IMR-90 (cell line): Measurements from ENCODE around the gene MAN1C1. TPM values are rescaled to one million over a fixed set of nuclear protein-coding genes. Genes with fewer than 3 reads are reported as not detected.

Experiments
- ATAC-seq: fragments of 200-7000 bp; cut with Tn5 transposase; 2 replicates; pipeline ENCODE4 v1.9.1; 2020; ENCODE audit warnings: low read depth, mild to moderate bottlenecking, moderate library complexity
- BruUV-seq: library from RNA; stranded (reverse); fragments of 400-500 nt; replicated peaks from 2 replicates; lab custom pipeline; 2021; lab: Mats Ljungman, UMichigan
- CTCF ChIA-PET: fragments of 300-600 bp; formaldehyde crosslinking; extraction: SDS; loops from one replicate; lab custom pipeline; 2021; ENCODE audit warnings: antibody characterized with exemption; lab: Yijun Ruan, JAX
- POLR2A ChIA-PET: fragments of 300-600 bp; sonication (Branson Sonifier 250); formaldehyde crosslinking; loops from one replicate; lab custom pipeline; 2022; ENCODE audit warnings: antibody characterized with exemption; ENCODE audit not compliant: unreplicated experiment; lab: Charles Lee
- DNase-seq: peaks from one replicate; pipeline ENCODE4 v3.0.0; 2013
- H2AFZ ChIP-seq: replicated peaks from 2 replicates; pipeline ENCODE3; 2013; ENCODE audit warnings: low read length, mild to moderate bottlenecking; ENCODE audit not compliant: poor library complexity
- H2AK5ac ChIP-seq: 2 replicates; pipeline ENCODE4 v1.6.1; 2013; ENCODE audit warnings: low read depth, low read length, inconsistent platforms
- H2AK9ac ChIP-seq: replicated peaks from 2 replicates; pipeline ENCODE3; 2013; ENCODE audit warnings: mild to moderate bottlenecking, low read depth, low read length, moderate library complexity; ENCODE audit not compliant: poor library complexity
- H2BK120ac ChIP-seq: 2 replicates; pipeline ENCODE4 v1.6.1; 2013; ENCODE audit warnings: low read depth, low read length, inconsistent platforms
- H2BK15ac ChIP-seq: 3 replicates; pipeline ENCODE4 v1.6.1; 2013; ENCODE audit warnings: low read depth, low read length, inconsistent platforms
- H2BK20ac ChIP-seq: 2 replicates; pipeline ENCODE4 v1.6.1; 2013; ENCODE audit warnings: low read depth, mild to moderate bottlenecking, inconsistent platforms, low read length, moderate library complexity
- H2BK5ac ChIP-seq: 2 replicates; pipeline ENCODE4 v1.6.1; 2013; ENCODE audit warnings: mild to moderate bottlenecking, low read depth, low read length, inconsistent platforms; ENCODE audit not compliant: poor library complexity, severe bottlenecking
- H3K14ac ChIP-seq: replicated peaks from 2 replicates; pipeline ENCODE4 v1.6.1; 2013; ENCODE audit warnings: low read depth, low read length, inconsistent platforms
- H3K18ac ChIP-seq: 2 replicates; pipeline ENCODE4 v1.6.1; 2013; ENCODE audit warnings: low read depth, low read length, control low read depth
- H3K23ac ChIP-seq: 2 replicates; pipeline ENCODE4 v1.6.1; 2013; ENCODE audit warnings: low read depth, low read length, inconsistent platforms
- H3K27ac ChIP-seq: 2 replicates; pipeline ENCODE4 v1.5.1; 2013; ENCODE audit warnings: mild to moderate bottlenecking, control low read depth, low read length; ENCODE audit not compliant: insufficient read depth
- H3K27me3 ChIP-seq: 2 replicates; pipeline ENCODE4 v1.6.1; 2013; ENCODE audit warnings: low read length; ENCODE audit not compliant: control insufficient read depth, insufficient read depth
- H3K36me3 ChIP-seq: 2 replicates; pipeline ENCODE4 v1.6.1; 2013; ENCODE audit warnings: low read length, mixed read lengths; ENCODE audit not compliant: control insufficient read depth, insufficient read depth
- H3K4ac ChIP-seq: 2 replicates; pipeline ENCODE4 v1.6.1; 2013; ENCODE audit warnings: low read depth, low read length, inconsistent platforms
- H3K4me1 ChIP-seq: 2 replicates; pipeline ENCODE4 v1.6.1; 2013; ENCODE audit warnings: low read length, mixed read lengths; ENCODE audit not compliant: control insufficient read depth, insufficient read depth
- H3K4me2 ChIP-seq: 2 replicates; pipeline ENCODE4 v1.6.1; 2013; ENCODE audit warnings: low read depth, mild to moderate bottlenecking, control low read depth, low read length, moderate library complexity
- H3K4me3 ChIP-seq: 2 replicates; pipeline ENCODE4 v1.5.1; 2013; ENCODE audit warnings: low read depth, mild to moderate bottlenecking, control low read depth, low read length, moderate library complexity; ENCODE audit not compliant: insufficient read depth
- H3K56ac ChIP-seq: 2 replicates; pipeline ENCODE4 v1.6.1; 2013; ENCODE audit warnings: low read length, inconsistent platforms; ENCODE audit not compliant: insufficient read depth; ENCODE audit errors: extremely low read depth
- H3K79me1 ChIP-seq, 2 experiments: 2 replicates each; pipeline ENCODE4 v1.6.1; 2013; ENCODE audit warnings: low read length in 2 of 2, inconsistent platforms in 1 of 2, low read depth in 1 of 2
- H3K9ac ChIP-seq: 2 replicates; pipeline ENCODE4 v1.6.1; 2013; ENCODE audit warnings: low read depth, low read length, control low read depth
- H3K9me1 ChIP-seq: 2 replicates; pipeline ENCODE4 v1.6.1; 2013; ENCODE audit warnings: low read length, inconsistent platforms; ENCODE audit not compliant: insufficient read depth
- H3K9me3 ChIP-seq: 2 replicates; pipeline ENCODE4 v1.6.1; 2013; ENCODE audit warnings: low read length; ENCODE audit not compliant: control insufficient read depth, insufficient read depth
- H4K20me1 ChIP-seq: 2 replicates; pipeline ENCODE4 v1.6.1; 2013; ENCODE audit warnings: low read length, inconsistent platforms; ENCODE audit not compliant: insufficient read depth
- H4K5ac ChIP-seq: 2 replicates; pipeline ENCODE4 v1.6.1; 2013; ENCODE audit warnings: mild to moderate bottlenecking, low read depth, low read length, control low read depth
- H4K8ac ChIP-seq, 2 experiments: 2 replicates each; pipeline ENCODE4 v1.6.1; 2013; ENCODE audit warnings: low read depth in 2 of 2, low read length in 2 of 2, control low read depth in 1 of 2, inconsistent platforms in 1 of 2
- H4K91ac ChIP-seq: 2 replicates; pipeline ENCODE4 v1.6.1; 2013; ENCODE audit warnings: low read depth, low read length, inconsistent platforms; ENCODE audit not compliant: insufficient read depth
- BHLHE40 ChIP-seq: fragments of 150-350 bp; IDR thresholded peaks from 2 replicates; pipeline ENCODE4 v1.6.1; 2016; ENCODE audit warnings: mild to moderate bottlenecking, low read depth, low read length
- CHD1 ChIP-seq: IDR thresholded peaks from 2 replicates; pipeline ENCODE4 v1.6.1; 2012; ENCODE audit warnings: low read depth, low read length, improper control_type of control experiment
- FOS ChIP-seq: fragments of 150-350 bp; IDR thresholded peaks from 2 replicates; pipeline ENCODE4 v1.6.1; 2016; ENCODE audit warnings: low read depth, low read length
- MAFK ChIP-seq: IDR thresholded peaks from 2 replicates; pipeline ENCODE4 v1.6.1; 2012; ENCODE audit warnings: low read depth, low read length, improper control_type of control experiment
- MXI1 ChIP-seq: IDR thresholded peaks from 2 replicates; pipeline ENCODE4 v1.6.1; 2012; ENCODE audit warnings: low read depth, mild to moderate bottlenecking, low read length, moderate library complexity, borderline replicate concordance
- NFE2L2 ChIP-seq: fragments of 150-350 bp; IDR thresholded peaks from 2 replicates; pipeline ENCODE4 v1.6.1; 2016; ENCODE audit warnings: low read depth, mild to moderate bottlenecking, low read length
- RAD21 ChIP-seq: IDR thresholded peaks from 2 replicates; pipeline ENCODE4 v1.6.1; 2012; ENCODE audit warnings: low read length, improper control_type of control experiment
- RCOR1 ChIP-seq: IDR thresholded peaks from 2 replicates; pipeline ENCODE4 v1.6.1; 2012; ENCODE audit warnings: mild to moderate bottlenecking, low read length, improper control_type of control experiment; ENCODE audit not compliant: insufficient replicate concordance
- RFX5 ChIP-seq: IDR thresholded peaks from 2 replicates; pipeline ENCODE4 v1.8.0; 2012; ENCODE audit warnings: low read depth, mild to moderate bottlenecking, low read length, moderate library complexity
- WGBS, 2 experiments: methylation state at CpG; one replicate each; pipeline versions ENCODE4 v1.1.5 to v1.1.7; 2013; ENCODE audit warnings: missing lambda C conversion rate in 2 of 2; ENCODE audit not compliant: insufficient read length in 1 of 2; ENCODE audit errors: extremely low coverage in 2 of 2; 5-methylcytosine and 5-hydroxymethylcytosine counted together
- dilution Hi-C: fragments of 300-500 bp; cut with HindIII; formaldehyde crosslinking; loops from one replicate; pipeline ENCODE4 v1.14.3; 2018; ENCODE audit warnings: low sequenced_read_pairs; ENCODE audit not compliant: unreplicated experiment
- in situ Hi-C: fragments of 300-500 bp; cut with MboI; formaldehyde crosslinking; loops from 3 replicates; pipeline ENCODE4 v1.14.3; 2019; ENCODE audit warnings: low sequenced_read_pairs, inconsistent platforms, mixed read lengths
- intact Hi-C: fragments of 100-400 bp; cut with micrococcal nuclease; formaldehyde crosslinking; loops from 2 replicates; pipeline ENCODE4 v1.10.0; 2022
- polyA plus RNA-seq, 3 experiments: library from polyadenylated mRNA; depleted of rRNA; stranded (reverse); fragments of >200 nt; gene quantifications; 2 replicates each; pipeline ENCODE4 v1.2.3, GENCODE V29; 2012; ENCODE audit warnings: low replicate concordance in 1 of 3
- total RNA-seq: library from RNA; depleted of rRNA; stranded (reverse); fragments of >200 nt; gene quantifications from 2 replicates; pipeline ENCODE4 v1.2.3, GENCODE V29; 2012
- TF ChIP-seq, protein P1 (sequence below): fragments of 150-350 bp; IDR thresholded peaks from 2 replicates; pipeline ENCODE4 v1.6.1; 2016; ENCODE audit warnings: low read depth, mild to moderate bottlenecking, low read length, moderate library complexity, borderline replicate concordance
- TF ChIP-seq, protein P2 (sequence below): fragments of 150-350 bp; IDR thresholded peaks from 2 replicates; pipeline ENCODE4 v1.6.1; 2017; ENCODE audit warnings: mild to moderate bottlenecking, antibody characterized with exemption, low read length, low read depth

Gene MAN1C1
- total and polyA plus RNA-seq, 2 of the 4 experiments (the other 2 are of a cell fraction), result 3.2 to 11.3 TPM

DNA sequence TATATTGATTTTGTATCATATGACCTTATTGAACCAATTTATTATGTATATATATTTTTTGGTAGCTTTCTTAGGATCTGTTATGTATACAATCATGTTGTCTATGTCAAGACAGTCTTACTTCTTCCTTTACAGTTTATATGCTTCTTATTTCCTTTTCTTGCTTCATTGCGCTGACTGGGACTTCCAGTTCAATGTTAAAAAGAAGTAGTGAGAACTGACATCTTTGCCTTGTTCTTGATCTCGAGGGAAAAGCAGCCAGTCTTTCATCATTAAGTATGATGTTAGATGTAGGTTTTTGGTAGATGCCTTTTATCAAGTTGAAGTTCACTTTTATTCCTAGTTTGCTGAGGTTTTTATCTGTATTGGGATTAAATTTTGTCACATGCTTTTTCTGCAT is 17.5 kb downstream of the MAN1C1 start:
- no peak overlapping the region for H2AK9ac ChIP-seq
- TF ChIP-seq RFX5 (no peak), BHLHE40 (no peak), MXI1 (no peak), RCOR1 (no peak), RAD21 (no peak), NFE2L2 (no peak), CHD1 (no peak), MAFK (no peak), FOS (no peak)
- TF ChIP-seq, protein P1, sequence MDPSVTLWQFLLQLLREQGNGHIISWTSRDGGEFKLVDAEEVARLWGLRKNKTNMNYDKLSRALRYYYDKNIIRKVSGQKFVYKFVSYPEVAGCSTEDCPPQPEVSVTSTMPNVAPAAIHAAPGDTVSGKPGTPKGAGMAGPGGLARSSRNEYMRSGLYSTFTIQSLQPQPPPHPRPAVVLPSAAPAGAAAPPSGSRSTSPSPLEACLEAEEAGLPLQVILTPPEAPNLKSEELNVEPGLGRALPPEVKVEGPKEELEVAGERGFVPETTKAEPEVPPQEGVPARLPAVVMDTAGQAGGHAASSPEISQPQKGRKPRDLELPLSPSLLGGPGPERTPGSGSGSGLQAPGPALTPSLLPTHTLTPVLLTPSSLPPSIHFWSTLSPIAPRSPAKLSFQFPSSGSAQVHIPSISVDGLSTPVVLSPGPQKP, result no peak
- TF ChIP-seq, protein P2, sequence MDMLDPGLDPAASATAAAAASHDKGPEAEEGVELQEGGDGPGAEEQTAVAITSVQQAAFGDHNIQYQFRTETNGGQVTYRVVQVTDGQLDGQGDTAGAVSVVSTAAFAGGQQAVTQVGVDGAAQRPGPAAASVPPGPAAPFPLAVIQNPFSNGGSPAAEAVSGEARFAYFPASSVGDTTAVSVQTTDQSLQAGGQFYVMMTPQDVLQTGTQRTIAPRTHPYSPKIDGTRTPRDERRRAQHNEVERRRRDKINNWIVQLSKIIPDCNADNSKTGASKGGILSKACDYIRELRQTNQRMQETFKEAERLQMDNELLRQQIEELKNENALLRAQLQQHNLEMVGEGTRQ, result no peak
- H4K5ac ChIP-seq, result no peak overlapping the region
- H3K9me1 ChIP-seq, result no peaks in the 10 kb centered on the region
- H2BK5ac ChIP-seq, result no peak overlapping the region
- H2BK120ac ChIP-seq, result no peak overlapping the region
- H2BK15ac ChIP-seq, result no peak overlapping the region
- H3K18ac ChIP-seq, result no peak overlapping the region
- no TSS peak for BruUV-seq
- no peak overlapping the region for H3K4me3 ChIP-seq
- H4K20me1 ChIP-seq, result no peaks in the 10 kb centered on the region
- H2BK20ac ChIP-seq, result no peak overlapping the region
- in situ Hi-C loops, result no loop called here
- no peak overlapping the region for H3K9ac ChIP-seq
- H3K4me2 ChIP-seq, result no peak overlapping the region
- H3K4ac ChIP-seq, result no peak overlapping the region
- no peak for DNase-seq
- no peak overlapping the region for H2AK5ac ChIP-seq
- no peak overlapping the region for H3K14ac ChIP-seq
- 0 out of 2 replicates have a peak, but pooled peaks cover 1% of the 10 kb centered on the region for H3K36me3 ChIP-seq
- H3K79me1 ChIP-seq, result peaks cover 0 to under 1% of the 10 kb centered on the region in 2 experiments; a peak in 1 of 4 replicates
- H3K27me3 ChIP-seq, result no peaks in the 10 kb centered on the region
- H3K56ac ChIP-seq, result no peak overlapping the region
- H3K23ac ChIP-seq, result no peak overlapping the region
- dilution Hi-C loops, result no loop called here
- no peaks in the 10 kb centered on the region for H3K9me3 ChIP-seq
- ChIA-PET CTCF (no interaction called here), POLR2A (no interaction called here)
- WGBS, 2 experiments, result no CpG with 5 or more reads among the region's 2 CpGs
- no peak overlapping the region for H2AFZ ChIP-seq
- no peak overlapping the region for H4K91ac ChIP-seq
- no peak overlapping the region for H4K8ac ChIP-seq
- no peaks in the 10 kb centered on the region; the same call in 1 of the 2 replicates for H3K4me1 ChIP-seq
- no peak overlapping the region for H3K27ac ChIP-seq
- intact Hi-C loops, result no loop called here
- no peak for ATAC-seq
